Calu3 (cell line): ENCODE measurements around the gene CRB1. TPM values are rescaled to one million over a fixed set of nuclear protein-coding genes. Genes with fewer than 3 reads are reported as not detected.

Experiments used
- BruUV-seq: library from RNA; stranded (reverse); fragments of 400-500 nt; replicated peaks from 2 replicates; lab custom pipeline; 2021; lab: Mats Ljungman, UMichigan
- CTCF ChIA-PET: fragments of 300-600 bp; sonication (Branson Sonifier 250); formaldehyde crosslinking; loops from one replicate; lab custom pipeline; 2022; ENCODE audit warnings: antibody characterized with exemption; lab: Charles Lee
- DNase-seq: peaks from one replicate; pipeline ENCODE4 v3.0.0; 2022
- H3K27ac Mint-ChIP-seq: one replicate; pipeline ENCODE4 v1.8.0; 2022; ENCODE audit warnings: mixed read lengths; ENCODE audit not compliant: unreplicated experiment
- H3K27me3 Mint-ChIP-seq: one replicate; pipeline ENCODE4 v1.8.0; 2022; ENCODE audit warnings: mixed read lengths; ENCODE audit not compliant: unreplicated experiment
- H3K36me3 Mint-ChIP-seq: one replicate; pipeline ENCODE4 v1.8.0; 2022; ENCODE audit warnings: mild to moderate bottlenecking, moderate library complexity, mixed read lengths; ENCODE audit not compliant: insufficient read depth, unreplicated experiment
- H3K4me1 Mint-ChIP-seq: one replicate; pipeline ENCODE4 v1.8.0; 2022; ENCODE audit warnings: mild to moderate bottlenecking, low read depth, mixed read lengths; ENCODE audit not compliant: unreplicated experiment
- H3K4me3 Mint-ChIP-seq: one replicate; pipeline ENCODE4 v1.8.0; 2022; ENCODE audit warnings: mild to moderate bottlenecking, low read depth, moderate library complexity, mixed read lengths; ENCODE audit not compliant: unreplicated experiment
- H3K9me3 Mint-ChIP-seq: one replicate; pipeline ENCODE4 v1.8.0; 2022; ENCODE audit warnings: low read depth, mixed read lengths; ENCODE audit not compliant: unreplicated experiment
- intact Hi-C: fragments of 100-400 bp; cut with micrococcal nuclease; formaldehyde crosslinking; loops from one replicate; pipeline ENCODE4 v1.10.0; 2022; ENCODE audit not compliant: unreplicated experiment
- total RNA-seq: library from RNA; stranded (reverse); gene quantifications from 2 replicates; pipeline ENCODE4 v1.2.3, GENCODE V29; 2022
- TF ChIP-seq, protein P1 (sequence below): fragments of 200-600 bp; IDR thresholded peaks from one replicate; pipeline ENCODE4 v1.8.0; 2022; ENCODE audit warnings: antibody characterized with exemption; ENCODE audit not compliant: unreplicated experiment

CRB1 gene
- total RNA-seq, 1 experiment from 2014 or later = not detected

DNA sequence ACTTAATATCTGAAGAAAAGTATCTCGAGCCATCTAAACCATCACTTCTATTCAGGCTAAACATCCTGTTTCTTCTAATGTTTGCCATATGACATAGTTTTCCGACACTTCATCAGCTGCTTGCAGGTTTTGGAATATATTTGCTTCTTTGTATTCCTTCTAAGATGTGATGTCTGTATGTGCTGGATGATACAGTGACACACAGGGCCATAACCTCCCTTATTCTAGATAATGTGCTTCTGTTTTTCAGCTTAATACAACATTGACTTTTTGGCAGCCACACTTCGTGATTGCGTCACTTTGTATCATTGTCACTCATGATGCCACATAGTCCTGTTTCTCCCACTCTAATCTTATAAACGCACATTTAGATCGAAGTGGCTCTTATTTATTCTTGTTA, 156.3 kb downstream of the CRB1 start:
- Mint-ChIP-seq H3K36me3 (no peaks in the 10 kb centered on the region), H3K9me3 (no peaks in the 10 kb centered on the region), H3K27ac (no peak overlapping the region), H3K4me1 (no peaks in the 10 kb centered on the region), H3K4me3 (no peak overlapping the region), H3K27me3 (no peaks in the 10 kb centered on the region)
- no peak for DNase-seq
- intact Hi-C loops = no loop called here
- TF ChIP-seq, protein P1, sequence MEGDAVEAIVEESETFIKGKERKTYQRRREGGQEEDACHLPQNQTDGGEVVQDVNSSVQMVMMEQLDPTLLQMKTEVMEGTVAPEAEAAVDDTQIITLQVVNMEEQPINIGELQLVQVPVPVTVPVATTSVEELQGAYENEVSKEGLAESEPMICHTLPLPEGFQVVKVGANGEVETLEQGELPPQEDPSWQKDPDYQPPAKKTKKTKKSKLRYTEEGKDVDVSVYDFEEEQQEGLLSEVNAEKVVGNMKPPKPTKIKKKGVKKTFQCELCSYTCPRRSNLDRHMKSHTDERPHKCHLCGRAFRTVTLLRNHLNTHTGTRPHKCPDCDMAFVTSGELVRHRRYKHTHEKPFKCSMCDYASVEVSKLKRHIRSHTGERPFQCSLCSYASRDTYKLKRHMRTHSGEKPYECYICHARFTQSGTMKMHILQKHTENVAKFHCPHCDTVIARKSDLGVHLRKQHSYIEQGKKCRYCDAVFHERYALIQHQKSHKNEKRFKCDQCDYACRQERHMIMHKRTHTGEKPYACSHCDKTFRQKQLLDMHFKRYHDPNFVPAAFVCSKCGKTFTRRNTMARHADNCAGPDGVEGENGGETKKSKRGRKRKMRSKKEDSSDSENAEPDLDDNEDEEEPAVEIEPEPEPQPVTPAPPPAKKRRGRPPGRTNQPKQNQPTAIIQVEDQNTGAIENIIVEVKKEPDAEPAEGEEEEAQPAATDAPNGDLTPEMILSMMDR = no peak
- CTCF ChIA-PET = no interaction called here
- no TSS peak for BruUV-seq

DNA sequence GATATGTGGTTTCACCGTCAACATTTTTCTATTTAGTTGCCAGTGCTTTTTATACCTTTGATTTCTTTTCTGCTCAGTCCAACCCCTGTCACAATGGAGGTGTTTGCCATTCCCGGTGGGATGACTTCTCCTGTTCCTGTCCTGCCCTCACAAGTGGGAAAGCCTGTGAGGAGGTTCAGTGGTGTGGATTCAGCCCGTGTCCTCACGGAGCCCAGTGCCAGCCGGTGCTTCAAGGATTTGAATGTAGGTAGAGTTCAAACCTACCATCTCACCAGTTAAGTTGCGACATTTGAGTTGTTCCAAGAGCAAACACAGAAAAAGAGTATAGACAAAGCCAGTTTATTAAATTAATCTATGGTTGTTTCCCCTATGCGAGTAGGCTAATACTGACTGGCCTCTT, 161.3 kb downstream of the CRB1 start:
- no peak overlapping the region for H3K4me3 Mint-ChIP-seq
- H3K27ac Mint-ChIP-seq = no peak overlapping the region
- H3K9me3 Mint-ChIP-seq = no peaks in the 10 kb centered on the region
- no peaks in the 10 kb centered on the region for H3K27me3 Mint-ChIP-seq
- CTCF ChIA-PET = no interaction called here
- no TSS peak for BruUV-seq
- intact Hi-C loops = no loop called here
- TF ChIP-seq, protein P1 = no peak
- no peaks in the 10 kb centered on the region for H3K36me3 Mint-ChIP-seq
- DNase-seq = no peak
- no peaks in the 10 kb centered on the region for H3K4me1 Mint-ChIP-seq

DNA sequence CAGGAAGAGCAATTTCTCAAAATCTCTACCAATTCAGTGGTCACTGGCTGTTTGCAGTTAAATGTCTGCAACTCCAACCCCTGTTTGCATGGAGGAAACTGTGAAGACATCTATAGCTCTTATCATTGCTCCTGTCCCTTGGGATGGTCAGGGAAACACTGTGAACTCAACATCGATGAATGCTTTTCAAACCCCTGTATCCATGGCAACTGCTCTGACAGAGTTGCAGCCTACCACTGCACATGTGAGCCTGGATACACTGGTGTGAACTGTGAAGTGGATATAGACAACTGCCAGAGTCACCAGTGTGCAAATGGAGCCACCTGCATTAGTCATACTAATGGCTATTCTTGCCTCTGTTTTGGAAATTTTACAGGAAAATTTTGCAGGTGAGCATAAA, 167.2 kb downstream of the CRB1 start:
- no peaks in the 10 kb centered on the region for H3K27me3 Mint-ChIP-seq
- H3K4me3 Mint-ChIP-seq = no peak overlapping the region
- no peaks in the 10 kb centered on the region for H3K9me3 Mint-ChIP-seq
- no TSS peak for BruUV-seq
- intact Hi-C loops = no loop called here
- no peaks in the 10 kb centered on the region for H3K4me1 Mint-ChIP-seq
- H3K27ac Mint-ChIP-seq = no peak overlapping the region
- no peaks in the 10 kb centered on the region for H3K36me3 Mint-ChIP-seq
- TF ChIP-seq, protein P1 = no peak
- DNase-seq = no peak
- CTCF ChIA-PET = no interaction called here

DNA sequence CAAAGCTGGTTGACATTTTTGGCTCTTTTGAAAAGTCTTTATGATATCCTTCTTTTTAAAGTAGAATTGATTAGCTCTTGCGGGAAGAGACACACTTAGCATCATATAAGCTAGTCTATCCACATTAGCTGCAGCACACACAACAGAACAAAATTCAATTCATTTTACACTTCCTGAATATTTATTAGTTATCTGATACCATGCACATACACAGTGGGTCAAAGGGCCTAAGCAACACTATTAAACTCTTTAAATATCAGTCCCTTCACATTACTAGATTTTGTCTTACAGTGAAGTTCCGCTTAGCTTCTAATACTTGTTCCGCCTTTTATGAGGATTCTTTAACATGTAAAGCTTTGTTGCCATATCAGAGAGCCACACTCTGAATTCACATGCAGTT, 169.5 kb downstream of the CRB1 start:
- H3K4me1 Mint-ChIP-seq = no peaks in the 10 kb centered on the region
- no peaks in the 10 kb centered on the region for H3K27me3 Mint-ChIP-seq
- TF ChIP-seq, protein P1 = no peak
- CTCF ChIA-PET = no interaction called here
- DNase-seq = no peak
- intact Hi-C loops = no loop called here
- no peaks in the 10 kb centered on the region for H3K36me3 Mint-ChIP-seq
- no peaks in the 10 kb centered on the region for H3K9me3 Mint-ChIP-seq
- no TSS peak for BruUV-seq
- H3K4me3 Mint-ChIP-seq = no peak overlapping the region
- no peak overlapping the region for H3K27ac Mint-ChIP-seq
